ENCODE measurements around the gene RAB40C. TPM values are rescaled to one million over a fixed set of nuclear protein-coding genes. Genes with fewer than 3 reads are reported as not detected.

RAB40C gene
- total and polyA plus RNA-seq, 2 experiments from 2014 or later: 9.5 to 18.8 TPM

- no peak overlapping the region for H3K27ac ChIP-seq
- 60% methylated on average over 17 to 22 of the region's 22 CpGs for WGBS, 2 experiments (ENCODE audit: low coverage in 1 of 2, low lambda C conversion rate in 2 of 2, missing lambda C conversion rate in 2 of 2)
- in situ Hi-C loops (cut with MboI): no loop called here
- H3K4me2 ChIP-seq (ENCODE audit: unreplicated experiment): no peak overlapping the region
- no peaks in the 10 kb centered on the region for H3K9me2 ChIP-seq (ENCODE audit: insufficient read depth)
- H4K20me1 ChIP-seq (ENCODE audit: insufficient read depth): no peaks in the 10 kb centered on the region
- H3K79me2 ChIP-seq (ENCODE audit: insufficient read depth): no peaks in the 10 kb centered on the region
- H3K9me3 ChIP-seq (ENCODE audit: low read depth): no peaks in the 10 kb centered on the region
- DNase-seq: no peak
- peaks cover 17% of the 10 kb centered on the region for H3K4me1 ChIP-seq (ENCODE audit: insufficient read depth)
- H3K27me3 ChIP-seq (replicated peaks; ENCODE audit: insufficient read depth): peaks cover 13% of the 10 kb centered on the region; the same call in 1 of the 2 replicates
- TF ChIP-seq EZH2phosphoT487 (IDR thresholded peaks at IDR 0.05; ENCODE audit: insufficient read depth, low read depth) (no peak), EZH2 (IDR thresholded peaks at IDR 0.05; ENCODE audit: insufficient read depth, poor library complexity, severe bottlenecking) (no peak)
- H2AFZ ChIP-seq: no peak overlapping the region
- H3F3A ChIP-seq (ENCODE audit: insufficient read depth): no peaks in the 10 kb centered on the region
- H3K4me3 ChIP-seq: no peak overlapping the region
- H3K36me3 ChIP-seq (ENCODE audit: low read depth): no peaks in the 10 kb centered on the region
- H3K9ac ChIP-seq: no peak overlapping the region
Observed at GRCh38 chr16:558298-559020, 31.4 kb upstream of the RAB40C start.

GRCh38 chr16:559021-559380 lies 30.9 kb upstream of the RAB40C start:
- Histone ChIP-seq H3K4me2 (ENCODE audit: unreplicated experiment) (no peak overlapping the region), H3K27me3 (replicated peaks; ENCODE audit: insufficient read depth) (peaks cover 13% of the 10 kb centered on the region; the same call in 1 of the 2 replicates), H3K9me2 (ENCODE audit: insufficient read depth) (no peaks in the 10 kb centered on the region), H3K9me3 (ENCODE audit: low read depth) (no peaks in the 10 kb centered on the region), H2AFZ (no peak overlapping the region), H3K9ac (no peak overlapping the region), H3K79me2 (ENCODE audit: insufficient read depth) (no peaks in the 10 kb centered on the region), H3K4me1 (ENCODE audit: insufficient read depth) (peaks cover 15% of the 10 kb centered on the region), H3F3A (ENCODE audit: insufficient read depth) (no peaks in the 10 kb centered on the region), H3K4me3 (no peak overlapping the region), H3K36me3 (ENCODE audit: low read depth) (no peaks in the 10 kb centered on the region), H3K27ac (no peak overlapping the region), H4K20me1 (ENCODE audit: insufficient read depth) (no peaks in the 10 kb centered on the region)
- no peak for DNase-seq
- 46 to 49% methylated on average over 9 to 13 of the region's 15 CpGs for WGBS, 2 experiments (ENCODE audit: low coverage in 1 of 2, low lambda C conversion rate in 2 of 2, missing lambda C conversion rate in 2 of 2)
- TF ChIP-seq EZH2 (IDR thresholded peaks at IDR 0.05; ENCODE audit: insufficient read depth, poor library complexity, severe bottlenecking) (no peak), EZH2phosphoT487 (IDR thresholded peaks at IDR 0.05; ENCODE audit: insufficient read depth, low read depth) (no peak)
- in situ Hi-C loops (cut with MboI): no loop called here

- Histone ChIP-seq H3K9me3 (ENCODE audit: low read depth) (no peaks in the 10 kb centered on the region), H3K4me2 (ENCODE audit: unreplicated experiment) (no peak overlapping the region), H3K27me3 (replicated peaks; ENCODE audit: insufficient read depth) (peaks cover 13% of the 10 kb centered on the region; the same call in 1 of the 2 replicates), H3K36me3 (ENCODE audit: low read depth) (no peaks in the 10 kb centered on the region), H3K4me3 (no peak overlapping the region), H4K20me1 (ENCODE audit: insufficient read depth) (no peaks in the 10 kb centered on the region), H3F3A (ENCODE audit: insufficient read depth) (no peaks in the 10 kb centered on the region), H3K9ac (no peak overlapping the region), H3K79me2 (ENCODE audit: insufficient read depth) (no peaks in the 10 kb centered on the region), H3K4me1 (ENCODE audit: insufficient read depth) (peaks cover 9% of the 10 kb centered on the region), H3K9me2 (ENCODE audit: insufficient read depth) (no peaks in the 10 kb centered on the region), H2AFZ (no peak overlapping the region), H3K27ac (no peak overlapping the region)
- in situ Hi-C loops (cut with MboI): no loop called here
- no peak for DNase-seq
- TF ChIP-seq EZH2phosphoT487 (IDR thresholded peaks at IDR 0.05; ENCODE audit: insufficient read depth, low read depth) (no peak), EZH2 (IDR thresholded peaks at IDR 0.05; ENCODE audit: insufficient read depth, poor library complexity, severe bottlenecking) (peak; percentile 90)
- 5 to 7% methylated on average over 28 to 41 of the region's 62 CpGs for WGBS, 2 experiments (ENCODE audit: low coverage in 1 of 2, low lambda C conversion rate in 2 of 2, missing lambda C conversion rate in 2 of 2)
Observed at GRCh38 chr16:559411-560203, 30.3 kb upstream of the RAB40C start.

- H3K27ac ChIP-seq: no peak within 1 kb of the TSS
- WGBS, 2 experiments (ENCODE audit: low coverage in 1 of 2, low lambda C conversion rate in 2 of 2, missing lambda C conversion rate in 2 of 2): 0 to 2% methylated on average over 4 to 40 of the region's 84 CpGs
Observed at GRCh38 chr16:560204-560700, 29.6 kb upstream of the RAB40C start, which contains the start of gene PRR35. PRR35 (plus strand) TSS chr16:560394; CDS start chr16:563295, 2,901 bp downstream.

More at GRCh38 chr16:560204-560700, 29.6 kb upstream of the RAB40C start, which contains the start of gene PRR35:
- Histone ChIP-seq H2AFZ (no peak within 1 kb of the TSS), H3K4me2 (ENCODE audit: unreplicated experiment) (no peak within 1 kb of the TSS), H3K9me3 (ENCODE audit: low read depth) (no peaks in the 10 kb centered on the region), H3K9me2 (ENCODE audit: insufficient read depth) (no peaks in the 10 kb centered on the region), H3K9ac (no peak within 1 kb of the TSS), H3K36me3 (ENCODE audit: low read depth) (no peaks in the 10 kb centered on the region), H3K4me3 (no peak within 1 kb of the TSS), H3F3A (ENCODE audit: insufficient read depth) (no peaks in the 10 kb centered on the region), H3K4me1 (ENCODE audit: insufficient read depth) (peaks cover 3% of the 10 kb centered on the region), H3K79me2 (ENCODE audit: insufficient read depth) (no peaks in the 10 kb centered on the region), H4K20me1 (ENCODE audit: insufficient read depth) (no peaks in the 10 kb centered on the region), H3K27me3 (replicated peaks; ENCODE audit: insufficient read depth) (peaks cover 13% of the 10 kb centered on the region; the same call in 1 of the 2 replicates)
- no peak for DNase-seq
- in situ Hi-C loops (cut with MboI): no loop called here
- TF ChIP-seq EZH2 (IDR thresholded peaks at IDR 0.05; ENCODE audit: insufficient read depth, poor library complexity, severe bottlenecking): no peak
- no peak for TF ChIP-seq EZH2phosphoT487 (IDR thresholded peaks at IDR 0.05; ENCODE audit: insufficient read depth, low read depth)
